Endothelial cell of umbilical vein (primary cell): Measurements from ENCODE around the gene NUP62. TPM values are rescaled to one million over a fixed set of nuclear protein-coding genes. Genes with fewer than 3 reads are reported as not detected.

ENCODE experiments used
- BruUV-seq: library from RNA; stranded (reverse); fragments of 400-500 nt; replicated peaks from 2 replicates; lab custom pipeline; 2021; lab: Mats Ljungman, UMichigan
- CTCF ChIA-PET: fragments of 300-600, 350-600 bp; sonication (Branson Sonifier 250); formaldehyde crosslinking; loops from one replicate; lab custom pipeline; 2021; ENCODE audit warnings: antibody characterized with exemption, inconsistent platforms; lab: Charles Lee
- POLR2A ChIA-PET: fragments of 300-600, 350-600 bp; sonication (Branson Sonifier 250); formaldehyde crosslinking; loops from one replicate; lab custom pipeline; 2021; ENCODE audit warnings: antibody characterized with exemption, inconsistent platforms; lab: Charles Lee
- DNase-seq: peaks from one replicate; pipeline ENCODE4 v3.0.0-alpha.2; 2011; ENCODE audit warnings: low read depth, low spot score
- FAIRE-seq: peaks from 2 replicates; lab custom pipeline; 2011; peaks lifted over from hg19 to GRCh38; lab: Jason Lieb, UNC
- H2AFZ ChIP-seq: 2 replicates; pipeline ENCODE4 v1.6.0; 2012; ENCODE audit warnings: low read depth, low read length, control low read depth, inconsistent platforms
- H3K27ac ChIP-seq: 2 replicates; pipeline ENCODE4 v1.5.1; 2011; ENCODE audit warnings: low read depth, mild to moderate bottlenecking, control low read depth, low read length, moderate library complexity; ENCODE audit not compliant: insufficient read depth
- H3K27me3 ChIP-seq, 2 experiments: 2 replicates each; pipeline versions ENCODE4 v1.6.0 to v1.6.1; 2011; ENCODE audit warnings: low read length in 2 of 2, mixed read lengths in 1 of 2; ENCODE audit not compliant: control insufficient read depth in 2 of 2, insufficient read depth in 2 of 2
- H3K36me3 ChIP-seq, 2 experiments: 2 replicates in 1 of 2; 3 replicates in 1 of 2; pipeline ENCODE4 v1.5.1; 2011; ENCODE audit warnings: low read length in 2 of 2, mild to moderate bottlenecking in 1 of 2, moderate library complexity in 1 of 2; ENCODE audit not compliant: control insufficient read depth in 2 of 2, insufficient read depth in 2 of 2; ENCODE audit errors: extremely low read depth in 1 of 2
- H3K4me1 ChIP-seq: 3 replicates; pipeline ENCODE4 v1.5.1; 2011; ENCODE audit warnings: mild to moderate bottlenecking, low read length; ENCODE audit not compliant: control insufficient read depth, insufficient read depth; ENCODE audit errors: extremely low read depth
- H3K4me2 ChIP-seq: 2 replicates; pipeline ENCODE4 v1.6.1; 2011; ENCODE audit warnings: low read length, control low read depth, mixed read lengths; ENCODE audit not compliant: insufficient read depth
- H3K4me3 ChIP-seq, 3 experiments: fragments of 200-600 bp in 1 of 3; sonication (generic), shearing (Covaris generic) in 1 of 3; replicated peaks in 1 of 3; 2 replicates each; pipeline ENCODE4 v1.5.1; 2011 to 2016; ENCODE audit warnings: control low read depth in 3 of 3, low read length in 3 of 3, mild to moderate bottlenecking in 2 of 3, inconsistent platforms in 1 of 3, low read depth in 1 of 3, moderate library complexity in 1 of 3; ENCODE audit not compliant: insufficient read depth in 1 of 3
- H3K79me2 ChIP-seq: 2 replicates; pipeline ENCODE4 v1.6.0; 2012; ENCODE audit warnings: low read length, inconsistent platforms; ENCODE audit not compliant: control insufficient read depth, insufficient read depth
- H3K9ac ChIP-seq: replicated peaks from 2 replicates; pipeline ENCODE3; 2011; ENCODE audit warnings: low read length, control low read depth; ENCODE audit not compliant: insufficient read depth; ENCODE audit errors: extremely low read depth
- H3K9me1 ChIP-seq: replicated peaks from 3 replicates; pipeline ENCODE4 v1.6.0; 2011; ENCODE audit warnings: mild to moderate bottlenecking, low read length; ENCODE audit not compliant: control insufficient read depth, insufficient read depth; ENCODE audit errors: extremely low read depth
- H3K9me3 ChIP-seq: replicated peaks from 2 replicates; pipeline ENCODE4 v1.5.1; 2012; ENCODE audit warnings: low read length, inconsistent platforms; ENCODE audit not compliant: control insufficient read depth, insufficient read depth
- H4K20me1 ChIP-seq: replicated peaks from 2 replicates; pipeline ENCODE3; 2011; ENCODE audit warnings: mild to moderate bottlenecking, low read length; ENCODE audit not compliant: control insufficient read depth, insufficient read depth; ENCODE audit errors: extremely low read depth
- EZH2 ChIP-seq: IDR thresholded peaks from 2 replicates; pipeline ENCODE4 v1.6.1; 2012; ENCODE audit warnings: borderline replicate concordance, low read depth, mild to moderate bottlenecking, moderate library complexity, low read length, inconsistent platforms; ENCODE audit not compliant: severe bottlenecking
- FOS ChIP-seq: IDR thresholded peaks from 2 replicates; pipeline ENCODE4 v1.6.1; 2011; ENCODE audit warnings: mild to moderate bottlenecking, low read length, moderate library complexity, borderline replicate concordance; ENCODE audit not compliant: insufficient read depth
- GATA2 ChIP-seq: IDR thresholded peaks from 2 replicates; pipeline ENCODE4 v1.7.0; 2011; ENCODE audit warnings: low read depth, mild to moderate bottlenecking, moderate library complexity, mixed read lengths, low read length; ENCODE audit not compliant: insufficient read length, insufficient read depth
- JUN ChIP-seq: IDR thresholded peaks from 2 replicates; pipeline ENCODE4 v1.6.1; 2011; ENCODE audit warnings: borderline replicate concordance, low read depth; ENCODE audit not compliant: insufficient read length, insufficient read depth
- MYC ChIP-seq: IDR thresholded peaks from one replicate; pipeline ENCODE4 v1.6.1; 2011; ENCODE audit warnings: mild to moderate bottlenecking, low read depth, low read length
- POLR2A ChIP-seq: IDR thresholded peaks from 2 replicates; pipeline ENCODE4 v1.6.1; 2012; ENCODE audit warnings: low read depth, mild to moderate bottlenecking, control low read depth, low read length
- POLR2AphosphoS5 ChIP-seq: IDR thresholded peaks from 2 replicates; pipeline ENCODE4 v1.6.1; 2012; ENCODE audit warnings: low read depth, mild to moderate bottlenecking, control low read depth, low read length, moderate library complexity; ENCODE audit not compliant: insufficient read depth
- dilution Hi-C: fragments of 300-500 bp; cut with MboI; formaldehyde crosslinking; loops from one replicate; pipeline ENCODE4 v1.15.0; 2019; ENCODE audit warnings: low sequenced_read_pairs; ENCODE audit not compliant: extremely low pct_ligation_motif_present
- intact Hi-C: fragments of 100-400 bp; cut with micrococcal nuclease; formaldehyde crosslinking; loops from one replicate; pipeline ENCODE4 v1.10.0; 2022
- polyA plus RNA-seq, 4 experiments: library from polyadenylated mRNA; depleted of rRNA in 3 of 4; stranded (reverse) in 3 of 4; unstranded in 1 of 4; fragments of >200 nt; gene quantifications; 2 replicates each; pipeline versions ENCODE4 v1.2.1 to v1.2.3, GENCODE V29; 2011 to 2012; ENCODE audit warnings: missing spikeins in 1 of 4
- total RNA-seq: library from RNA; stranded (reverse); gene quantifications from 2 replicates; pipeline ENCODE4 v1.2.3, GENCODE V29; 2021
- TF ChIP-seq, protein P1 (sequence below): IDR thresholded peaks from 2 replicates; pipeline ENCODE4 v1.6.1; 2011; ENCODE audit not compliant: insufficient read depth, insufficient read length
- TF ChIP-seq, protein P2 (sequence below), 2 donors: IDR thresholded peaks; 1 replicate in 1 of 2; 2 replicates in 1 of 2; pipeline ENCODE4 v1.5.1; 2011; ENCODE audit warnings: low read length in 2 of 2, mild to moderate bottlenecking in 2 of 2, moderate library complexity in 2 of 2, control low read depth in 1 of 2, inconsistent platforms in 1 of 2, low read depth in 1 of 2; ENCODE audit not compliant: insufficient read depth in 1 of 2; ENCODE audit errors: extremely low read depth in 1 of 2

The NUP62 gene
- total and polyA plus RNA-seq, 2 donors (not counting 3 experiments of a cell fraction or from before 2014, with no cell fraction given), result 32.0 to 93.7 TPM

DNA sequence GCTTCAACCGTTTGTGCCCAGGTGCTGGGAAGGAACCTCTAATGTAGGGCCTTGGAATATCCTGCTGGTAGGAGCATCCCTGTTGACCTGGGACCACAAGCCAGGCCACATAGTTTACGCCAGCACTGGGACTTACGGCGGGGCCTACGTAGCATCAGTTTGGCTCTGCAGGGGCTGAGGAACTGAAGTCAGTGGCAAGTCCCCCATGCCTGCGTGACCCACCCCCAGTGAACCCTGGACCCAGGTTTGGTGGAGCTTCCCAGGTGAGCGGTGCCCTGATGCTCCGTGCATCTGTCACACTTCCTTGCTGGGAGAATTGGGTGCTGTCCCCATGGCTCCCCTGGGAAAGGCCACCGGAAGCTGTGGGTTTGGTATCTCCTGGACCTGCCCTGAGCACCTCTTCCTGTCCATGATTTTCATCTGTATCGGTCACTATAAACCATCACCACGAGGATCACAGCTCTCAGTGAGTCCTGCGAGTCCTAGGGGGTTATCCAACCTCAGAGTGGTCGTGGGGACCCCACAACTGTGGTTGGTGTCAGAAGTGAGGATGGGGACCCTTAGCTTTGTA lies 21.7 kb upstream of the NUP62 start:
- DNase-seq (no peak), FAIRE-seq (no peak)
- POLR2A ChIA-PET, result no interaction called here
- Histone ChIP-seq H3K9me3 (no peaks in the 10 kb centered on the region), H3K4me3 (no peak overlapping the region), H3K27ac (no peak overlapping the region), H2AFZ (no peak overlapping the region), H3K36me3 (no peaks in the 10 kb centered on the region), H4K20me1 (no peaks in the 10 kb centered on the region), H3K9me1 (no peaks in the 10 kb centered on the region), H3K79me2 (no peaks in the 10 kb centered on the region), H3K4me1 (peaks cover 5% of the 10 kb centered on the region), H3K27me3 (peaks cover 9 to 16% of the 10 kb centered on the region in 2 experiments), H3K9ac (no peak overlapping the region), H3K4me2 (no peak overlapping the region)
- CTCF ChIA-PET, result interaction anchor here (2.3 kb wide), 1 partner anchor 13 kb away, joined by 5 read pairs; no protein-coding TSS in a partner anchor
- intact Hi-C loops (no loop called here), dilution Hi-C loops (no loop called here)
- no peak for TF ChIP-seq POLR2AphosphoS5
- no peak for TF ChIP-seq POLR2A
- no peak for TF ChIP-seq GATA2
- TF ChIP-seq MYC, result no peak
- TF ChIP-seq JUN, result no peak
- TF ChIP-seq FOS, result no peak
- TF ChIP-seq, protein P1, sequence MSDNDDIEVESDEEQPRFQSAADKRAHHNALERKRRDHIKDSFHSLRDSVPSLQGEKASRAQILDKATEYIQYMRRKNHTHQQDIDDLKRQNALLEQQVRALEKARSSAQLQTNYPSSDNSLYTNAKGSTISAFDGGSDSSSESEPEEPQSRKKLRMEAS, result no peak
- TF ChIP-seq, protein P2, sequence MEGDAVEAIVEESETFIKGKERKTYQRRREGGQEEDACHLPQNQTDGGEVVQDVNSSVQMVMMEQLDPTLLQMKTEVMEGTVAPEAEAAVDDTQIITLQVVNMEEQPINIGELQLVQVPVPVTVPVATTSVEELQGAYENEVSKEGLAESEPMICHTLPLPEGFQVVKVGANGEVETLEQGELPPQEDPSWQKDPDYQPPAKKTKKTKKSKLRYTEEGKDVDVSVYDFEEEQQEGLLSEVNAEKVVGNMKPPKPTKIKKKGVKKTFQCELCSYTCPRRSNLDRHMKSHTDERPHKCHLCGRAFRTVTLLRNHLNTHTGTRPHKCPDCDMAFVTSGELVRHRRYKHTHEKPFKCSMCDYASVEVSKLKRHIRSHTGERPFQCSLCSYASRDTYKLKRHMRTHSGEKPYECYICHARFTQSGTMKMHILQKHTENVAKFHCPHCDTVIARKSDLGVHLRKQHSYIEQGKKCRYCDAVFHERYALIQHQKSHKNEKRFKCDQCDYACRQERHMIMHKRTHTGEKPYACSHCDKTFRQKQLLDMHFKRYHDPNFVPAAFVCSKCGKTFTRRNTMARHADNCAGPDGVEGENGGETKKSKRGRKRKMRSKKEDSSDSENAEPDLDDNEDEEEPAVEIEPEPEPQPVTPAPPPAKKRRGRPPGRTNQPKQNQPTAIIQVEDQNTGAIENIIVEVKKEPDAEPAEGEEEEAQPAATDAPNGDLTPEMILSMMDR (IDR thresholded peaks at IDR 0.05; ENCODE audit: extremely low read depth in 1 of 2, insufficient read depth in 1 of 2, low read depth in 1 of 2, low read length in 2 of 2), result no peak
- no peak for TF ChIP-seq EZH2
- no TSS peak for BruUV-seq
